Kidney epithelial cell (primary cell): ENCODE data around the gene CDH2. TPM values are rescaled to one million over a fixed set of nuclear protein-coding genes. Genes with fewer than 3 reads are reported as not detected.

ENCODE experiments used
- DNase-seq: peaks from one replicate; pipeline ENCODE4 v3.0.0-alpha.2; 2010; ENCODE audit warnings: low read depth
- H3K27me3 ChIP-seq: 2 replicates; pipeline ENCODE4 v1.6.0; 2011; ENCODE audit warnings: low read length; ENCODE audit not compliant: control insufficient read depth, insufficient read depth
- H3K36me3 ChIP-seq: 2 replicates; pipeline ENCODE4 v1.5.1; 2011; ENCODE audit warnings: low read length; ENCODE audit not compliant: control insufficient read depth, insufficient read depth
- H3K4me3 ChIP-seq: 2 replicates; pipeline ENCODE4 v1.5.1; 2011; ENCODE audit warnings: low read depth, mild to moderate bottlenecking, control low read depth, low read length
- CTCF ChIP-seq: IDR thresholded peaks from 2 replicates; pipeline ENCODE4 v1.5.1; 2011; ENCODE audit warnings: mild to moderate bottlenecking, moderate library complexity, low read length, control low read depth, inconsistent platforms; ENCODE audit not compliant: insufficient read depth, poor library complexity, severe bottlenecking
- total RNA-seq: library from RNA; depleted of rRNA; stranded (reverse); fragments of >200 nt; gene quantifications from 2 replicates; pipeline ENCODE4 v1.2.3, GENCODE V29; 2015

CDH2 gene
- total RNA-seq, 1 donor from 2014 or later = 190 TPM

DNA sequence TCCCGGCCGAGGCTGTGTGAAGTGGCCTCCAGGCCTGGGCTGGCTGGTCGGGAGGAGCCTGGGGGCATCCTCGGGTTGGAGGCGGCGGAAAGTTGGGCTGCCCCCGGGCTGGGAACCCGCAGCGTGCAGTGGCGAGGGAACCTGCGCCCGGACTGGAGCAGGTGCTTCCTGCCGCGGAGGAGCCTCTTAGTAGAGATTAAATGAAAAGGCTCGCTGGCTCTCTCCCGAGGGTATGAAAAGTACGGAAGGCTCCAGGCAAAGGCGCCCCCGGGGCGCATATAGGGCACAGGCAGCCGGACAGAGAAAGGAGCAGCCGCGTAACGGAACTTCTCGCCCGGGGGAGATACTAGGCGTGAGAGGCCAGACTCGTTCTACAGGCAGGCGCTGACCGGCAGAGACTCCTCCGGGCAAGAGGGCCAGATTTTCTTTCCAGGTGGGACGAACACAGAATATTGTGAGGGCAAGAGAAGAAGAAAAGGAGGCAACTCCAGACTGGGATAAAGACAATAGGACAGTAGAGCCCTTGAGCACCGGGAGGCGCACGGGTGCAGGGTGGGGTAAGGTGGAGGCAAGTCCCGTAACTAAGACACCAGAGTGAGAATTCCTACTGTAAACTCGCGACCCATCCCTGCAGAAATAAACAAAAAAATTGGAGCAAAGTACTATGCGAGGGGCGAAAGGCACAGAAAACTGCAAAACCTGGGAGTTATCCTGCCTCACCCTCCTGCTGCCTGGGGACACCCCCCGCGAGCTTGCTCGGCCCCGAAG, 816 bp downstream of the CDH2 start:
- Histone ChIP-seq H3K36me3 (no peaks in the 10 kb centered on the region), H3K27me3 (no peaks in the 10 kb centered on the region), H3K4me3 (peak overlapping the region; percentile 79)
- peak; percentile 5 for TF ChIP-seq CTCF
- DNase-seq = no peak

GRCh38 chr18:28175150-28175929, 1.6 kb downstream of the CDH2 start:
- no peak for TF ChIP-seq CTCF
- Histone ChIP-seq H3K36me3 (no peaks in the 10 kb centered on the region), H3K27me3 (no peaks in the 10 kb centered on the region), H3K4me3 (peak overlapping the region; percentile 79)
- DNase-seq = no peak

DNA sequence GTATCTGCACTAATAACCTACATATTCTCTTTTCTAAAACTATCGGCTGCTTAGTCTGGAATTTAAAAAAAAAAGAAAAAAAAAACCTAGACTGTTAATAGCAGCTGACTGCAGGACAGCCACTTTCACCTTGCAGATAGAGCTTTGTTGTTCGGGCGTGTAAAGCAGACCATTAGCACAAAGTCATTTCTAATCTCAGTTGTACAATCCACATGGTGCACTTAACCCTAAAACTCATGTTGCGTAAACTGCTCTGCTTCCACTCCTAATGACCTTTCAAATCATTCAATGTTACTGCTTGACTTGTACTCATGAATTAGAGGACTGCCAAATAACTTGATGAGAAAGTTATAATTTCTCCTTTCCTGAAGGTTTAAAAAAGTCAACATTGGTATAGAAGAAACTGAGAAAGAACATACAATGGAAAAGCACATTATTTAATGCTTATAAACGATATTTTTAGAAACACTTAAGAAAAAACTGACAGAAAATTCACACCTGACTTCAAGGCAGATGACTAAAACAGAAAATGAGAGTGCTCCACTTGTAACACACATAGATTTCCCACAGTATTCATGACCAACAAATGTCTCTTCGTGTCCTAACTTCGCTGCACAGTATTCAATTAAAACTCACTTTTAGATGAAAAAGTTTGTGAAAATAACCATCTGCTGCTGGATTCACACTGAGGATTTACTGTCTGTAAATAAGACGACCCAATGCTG, 2.6 kb downstream of the CDH2 start:
- H3K27me3 ChIP-seq = no peaks in the 10 kb centered on the region
- H3K36me3 ChIP-seq = no peaks in the 10 kb centered on the region
- DNase-seq = no peak
- TF ChIP-seq CTCF = no peak
- peak overlapping the region; percentile 79 for H3K4me3 ChIP-seq

DNA sequence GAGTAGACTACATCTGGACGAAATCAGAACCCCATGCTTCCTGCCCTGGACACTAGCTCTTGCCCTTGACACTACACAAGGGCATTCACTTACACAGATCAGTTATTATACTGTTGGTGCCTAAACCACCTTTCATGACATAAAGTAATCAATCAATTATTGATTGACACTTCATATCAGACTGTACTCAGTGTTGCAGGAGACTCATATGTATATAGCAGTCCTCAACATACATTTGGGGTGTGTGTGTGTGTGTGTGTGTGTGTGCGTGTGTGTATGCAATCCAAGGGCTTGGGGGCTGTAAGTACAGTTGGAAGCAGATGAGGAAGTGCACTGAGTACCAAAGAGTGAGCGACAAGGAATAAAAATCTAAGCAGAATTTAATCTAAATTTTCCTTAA, 5.1 kb downstream of the CDH2 start:
- no peak for TF ChIP-seq CTCF
- H3K27me3 ChIP-seq = no peaks in the 10 kb centered on the region
- no peak overlapping the region for H3K4me3 ChIP-seq
- H3K36me3 ChIP-seq = no peaks in the 10 kb centered on the region
- no peak for DNase-seq

GRCh38 chr18:28168725-28169124, 8.2 kb downstream of the CDH2 start:
- no peak for TF ChIP-seq CTCF
- no peak overlapping the region for H3K4me3 ChIP-seq

More at GRCh38 chr18:28168725-28169124, 8.2 kb downstream of the CDH2 start:
- Histone ChIP-seq H3K27me3 (no peaks in the 10 kb centered on the region), H3K36me3 (no peaks in the 10 kb centered on the region)
- DNase-seq = no peak
